Activated B cell treated with CpG ODN at 0.5 μM for 24 hours (primary cell): Measurements from ENCODE around the gene P4HB. TPM values are rescaled to one million over a fixed set of nuclear protein-coding genes. Genes with fewer than 3 reads are reported as not detected.

ENCODE experiments used
- ATAC-seq: fragments of 200-7000 bp; cut with Tn5 transposase; one replicate; pipeline ENCODE4 v1.10.0; 2021; ENCODE audit warnings: low read depth, mild to moderate bottlenecking, moderate library complexity
- CTCF ChIA-PET: fragments of 350-600 bp; sonication (Branson Sonifier 250); formaldehyde crosslinking; loops from one replicate; lab custom pipeline; 2021; ENCODE audit warnings: antibody characterized with exemption; lab: Charles Lee
- POLR2A ChIA-PET: fragments of 350-600 bp; sonication (Branson Sonifier 250); formaldehyde crosslinking; loops from one replicate; lab custom pipeline; 2021; ENCODE audit warnings: antibody characterized with exemption; lab: Charles Lee
- DNase-seq: peaks from one replicate; pipeline ENCODE4 v3.0.0; 2022
- H3K27ac Mint-ChIP-seq: one replicate; pipeline ENCODE4 v1.8.0; 2020; ENCODE audit warnings: mixed read lengths
- H3K27me3 Mint-ChIP-seq: one replicate; pipeline ENCODE4 v1.8.0; 2021; ENCODE audit warnings: mixed read lengths
- H3K36me3 Mint-ChIP-seq: one replicate; pipeline ENCODE4 v1.8.0; 2021; ENCODE audit warnings: low read depth, mixed read lengths
- H3K4me1 Mint-ChIP-seq: one replicate; pipeline ENCODE4 v1.8.0; 2021; ENCODE audit warnings: mixed read lengths
- H3K4me3 Mint-ChIP-seq: one replicate; pipeline ENCODE4 v1.8.0; 2020; ENCODE audit warnings: mild to moderate bottlenecking, mixed read lengths
- H3K9me3 Mint-ChIP-seq: one replicate; pipeline ENCODE4 v1.8.0; 2020; ENCODE audit warnings: mixed read lengths
- CTCF ChIP-seq: fragments of 200-600 bp; IDR thresholded peaks from one replicate; pipeline ENCODE4 v1.8.0; 2022; ENCODE audit warnings: antibody characterized with exemption, mild to moderate bottlenecking
- intact Hi-C: fragments of 100-400 bp; cut with micrococcal nuclease; formaldehyde crosslinking; loops from one replicate; pipeline ENCODE4 v1.15.1; 2024
- total RNA-seq: library from RNA; stranded (reverse); gene quantifications from 2 replicates; pipeline ENCODE4 v1.2.3, GENCODE V29; 2022

The P4HB gene
- total RNA-seq, 1 donor from 2014 or later = 225 TPM

GRCh38 chr17:81834831-81835267 lies 25.5 kb downstream of the P4HB start, which contains the start of gene PPP1R27:
Gene PPP1R27 (minus strand): TSS chr17:81835050. CDS start chr17:81834953, 97 bp downstream.
- H3K36me3 Mint-ChIP-seq = peaks cover 5% of the 10 kb centered on the region
- no peaks in the 10 kb centered on the region for H3K9me3 Mint-ChIP-seq
- H3K27me3 Mint-ChIP-seq = no peaks in the 10 kb centered on the region
- CTCF ChIA-PET = no interaction called here
- ATAC-seq = no peak
- no peak for DNase-seq
- POLR2A ChIA-PET = interaction anchor here (0.6 to 1.3 kb wide), 2 partner anchors 9 to 143 kb away, joined by 3 to 5 read pairs; no protein-coding TSS in a partner anchor
- no peak for TF ChIP-seq CTCF
- intact Hi-C loops = no loop called here
- H3K4me3 Mint-ChIP-seq = peak within 1 kb of the TSS; percentile 84
- peaks cover 18% of the 10 kb centered on the region for H3K4me1 Mint-ChIP-seq
- H3K27ac Mint-ChIP-seq = peak within 1 kb of the TSS; percentile 77

DNA sequence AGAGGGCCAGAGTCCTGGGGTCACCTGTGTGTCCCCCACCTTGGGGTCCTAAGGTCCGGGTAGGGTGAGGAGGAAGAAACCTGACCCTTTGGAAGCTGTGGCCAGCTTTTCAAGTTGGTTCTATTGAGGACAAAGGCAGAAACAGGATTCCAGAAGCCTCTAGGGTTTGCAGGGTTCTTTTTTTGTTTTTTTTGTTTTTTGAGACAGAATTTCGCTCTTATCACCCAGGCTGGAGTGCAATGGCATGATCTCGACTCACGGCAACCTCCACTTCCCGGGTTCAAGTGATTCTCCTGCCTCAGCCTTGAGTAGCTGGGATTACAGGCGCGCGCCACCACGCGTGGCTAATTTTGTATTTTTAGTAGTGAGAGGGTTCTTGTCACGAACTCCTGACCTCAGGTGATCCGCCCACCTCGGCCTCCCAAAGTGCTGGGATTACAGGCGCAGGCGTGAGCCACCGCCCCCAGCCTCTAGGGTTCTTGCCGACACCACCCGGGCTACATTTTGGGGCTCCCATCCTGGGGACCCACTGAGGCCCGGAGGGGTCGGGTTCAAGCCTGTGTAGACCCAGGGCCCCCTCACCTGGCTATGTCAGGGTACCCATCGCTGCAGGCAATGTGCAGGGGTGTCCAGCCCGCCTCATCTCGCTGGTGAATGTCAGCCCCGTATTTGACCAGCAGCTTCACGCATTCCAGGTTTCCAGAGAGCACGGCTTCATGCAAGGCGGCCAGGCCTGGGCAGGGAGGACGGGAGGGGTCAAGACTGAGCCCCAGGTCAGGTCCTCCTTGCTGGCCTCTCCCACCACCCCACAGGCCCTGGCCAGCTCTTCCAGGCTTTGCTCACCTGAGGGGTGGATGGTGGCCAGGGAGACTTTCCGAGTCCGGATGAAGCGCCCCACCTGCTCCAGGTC lies 26.2 kb downstream of the P4HB start:
- POLR2A ChIA-PET = interaction anchor here (0.6 to 2.1 kb wide), 16 partner anchors 8 to 595 kb away, joined by 3 to 18 read pairs (median 6); partner anchors contain the start of genes ALYREF, ANAPC11, ARHGDIA and CENPX
- DNase-seq (no peak), ATAC-seq (no peak)
- intact Hi-C loops = loop anchor here (1.0 kb wide), 3 partner anchors 27 to 189 kb away; partner anchors contain the start of genes LRRC45 and MRPL12
- Mint-ChIP-seq H3K9me3 (no peaks in the 10 kb centered on the region), H3K36me3 (peaks cover 6% of the 10 kb centered on the region), H3K27ac (peak overlapping the region; percentile 77), H3K4me1 (peaks cover 22% of the 10 kb centered on the region), H3K27me3 (no peaks in the 10 kb centered on the region), H3K4me3 (peak overlapping the region; percentile 84)
- no peak for TF ChIP-seq CTCF
- CTCF ChIA-PET = interaction anchor here (1.1 kb wide), 1 partner anchor 35 kb away, joined by 3 read pairs; no protein-coding TSS in a partner anchor

DNA sequence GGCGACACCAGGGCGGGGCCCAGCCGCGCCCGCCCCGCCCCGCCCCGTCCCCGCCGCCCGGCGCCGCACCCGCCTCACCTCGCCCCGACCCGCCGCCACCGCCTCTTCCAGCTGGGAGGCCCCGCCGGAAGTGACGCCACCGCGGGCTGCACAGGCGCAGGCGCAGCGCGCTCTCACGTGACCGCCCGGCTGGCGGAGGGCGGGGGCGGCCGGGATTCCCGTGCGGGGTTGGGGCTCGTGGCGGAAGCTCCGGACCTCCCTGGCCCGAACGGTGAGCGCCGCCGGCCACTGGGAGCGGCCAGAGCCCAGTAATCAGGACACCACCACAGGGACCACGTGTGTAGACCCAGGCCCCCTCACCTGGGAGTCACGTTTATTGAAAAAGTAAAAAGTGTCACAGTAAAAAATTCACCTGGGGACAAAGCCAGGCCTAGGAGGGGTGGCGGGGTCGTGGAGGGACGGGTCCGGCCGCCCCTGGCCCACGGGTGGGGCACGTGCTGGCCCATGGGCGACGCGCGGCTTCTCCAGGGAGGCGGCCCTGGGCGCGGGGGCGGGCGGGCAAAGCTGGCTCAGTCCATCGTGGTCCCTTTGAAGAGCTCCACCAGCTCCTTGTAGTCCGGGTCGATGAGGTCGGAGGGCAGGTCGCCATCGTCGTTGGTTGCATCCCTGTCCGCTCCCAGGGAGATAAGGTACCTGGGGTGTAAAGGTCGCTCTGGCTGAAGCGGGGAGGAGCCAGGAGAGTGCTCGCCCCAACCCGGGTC lies 27.0 kb downstream of the P4HB start, which contains the start of gene MCRIP1:
Gene MCRIP1, minus strand, starts transcription at position 132 of the 761 bp plus-strand sequence. CDS start 8,785 bp downstream, outside the sequence.
- POLR2A ChIA-PET = interaction anchor here (0.6 to 2.1 kb wide), 18 partner anchors 11 to 615 kb away, joined by 3 to 18 read pairs (median 6); partner anchors contain the start of genes ALYREF, ANAPC11, ARHGDIA and CENPX
- intact Hi-C loops = loop anchor here (1.0 kb wide), 3 partner anchors 28 to 190 kb away; partner anchors contain the start of genes LRRC45 and MRPL12
- Mint-ChIP-seq H3K27ac (peak within 1 kb of the TSS; percentile 91), H3K4me3 (peak within 1 kb of the TSS; percentile 92), H3K4me1 (peaks cover 22% of the 10 kb centered on the region), H3K9me3 (no peaks in the 10 kb centered on the region), H3K36me3 (peaks cover 6% of the 10 kb centered on the region), H3K27me3 (no peaks in the 10 kb centered on the region)
- CTCF ChIA-PET = interaction anchor here (1.1 kb wide), 1 partner anchor 36 kb away, joined by 3 read pairs; no protein-coding TSS in a partner anchor
- TF ChIP-seq CTCF = no peak
- peak; percentile 97 for DNase-seq
- peak; percentile 81 for ATAC-seq

DNA sequence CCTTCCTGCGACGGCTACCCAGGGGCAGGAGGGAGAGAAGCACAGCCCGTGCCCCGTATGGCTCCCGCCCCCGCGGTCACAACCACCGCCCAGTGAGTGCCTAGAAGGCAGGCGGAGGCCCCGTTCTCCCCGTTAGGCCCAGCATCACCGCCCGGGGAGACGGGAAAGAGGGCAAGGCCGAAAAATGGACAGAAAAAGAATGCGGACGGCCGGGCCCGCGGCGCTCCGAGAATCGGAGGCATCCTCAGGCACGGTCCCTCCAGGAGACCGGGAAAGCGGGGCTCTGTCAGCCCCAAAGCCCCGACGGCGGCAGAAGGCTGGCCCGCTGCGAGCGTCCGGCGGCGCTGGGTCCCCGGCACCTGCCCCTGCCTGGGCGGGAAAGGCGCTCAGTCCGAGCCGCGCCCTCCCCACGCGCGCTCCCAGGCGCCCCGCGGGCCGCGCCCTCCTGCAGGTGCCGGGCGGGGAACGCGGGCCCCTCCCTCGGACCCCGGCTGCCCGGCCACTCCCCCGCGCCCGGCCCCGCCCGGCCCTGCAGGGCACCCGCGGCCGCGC lies 27.7 kb downstream of the P4HB start:
- Mint-ChIP-seq H3K27ac (peak overlapping the region; percentile 91), H3K27me3 (no peaks in the 10 kb centered on the region), H3K36me3 (peaks cover 6% of the 10 kb centered on the region), H3K4me1 (peaks cover 25% of the 10 kb centered on the region), H3K9me3 (no peaks in the 10 kb centered on the region), H3K4me3 (peak overlapping the region; percentile 92)
- CTCF ChIA-PET = no interaction called here
- POLR2A ChIA-PET = interaction anchor here (0.6 to 2.1 kb wide), 15 partner anchors 11 to 606 kb away, joined by 3 to 18 read pairs (median 6); partner anchors contain the start of genes ARHGDIA, CENPX, DCXR and LRRC45
- ATAC-seq (peak; percentile 21), DNase-seq (no peak)
- intact Hi-C loops = loop anchor here (1.0 kb wide), 4 partner anchors 29 to 191 kb away; partner anchors contain the start of genes LRRC45 and MRPL12
- TF ChIP-seq CTCF = no peak
